ENCODE measurements around the gene ARHGEF19.
"Not testable (repeated sequence)": the region's sequence is repeated elsewhere in the genome, so short reads cannot be mapped to it uniquely, and the experiment has no call there.

ARHGEF19 gene

DNA sequence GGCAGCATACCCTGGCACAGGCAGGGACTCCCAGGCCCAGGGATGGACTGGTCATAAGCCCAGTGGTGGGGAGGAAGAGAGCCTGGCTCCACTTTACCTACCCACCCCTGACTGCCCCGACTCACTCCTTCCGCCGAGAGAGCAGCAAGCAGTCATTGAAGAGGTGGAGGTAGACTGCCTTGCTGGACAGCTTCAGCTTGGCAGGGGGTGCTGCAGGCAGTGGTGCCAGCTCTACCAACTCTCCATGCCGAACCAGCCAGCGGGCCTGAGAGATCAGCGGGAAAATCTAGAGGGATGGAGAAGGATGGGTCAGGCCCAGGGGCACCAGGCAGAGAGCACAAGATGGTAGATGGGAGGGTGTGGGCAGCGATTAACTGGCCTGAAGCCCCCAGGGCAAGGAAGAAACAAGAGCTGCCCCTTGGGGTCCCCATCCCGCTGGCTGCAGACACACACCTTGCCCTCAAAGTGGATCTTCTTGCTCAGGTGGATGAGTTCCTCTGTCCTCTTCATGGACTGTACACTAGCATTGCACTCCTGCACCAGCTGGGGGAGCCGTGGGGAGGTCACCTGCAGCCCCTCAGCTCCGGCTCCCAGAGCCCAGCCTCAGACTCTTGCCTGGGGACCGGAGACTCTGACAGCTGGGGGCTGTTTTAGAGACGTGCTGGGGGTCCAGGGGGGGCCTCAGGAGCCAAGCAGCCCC lies 7.7 kb downstream of the ARHGEF19 start:
- no peak for DNase-seq (ENCODE audit: low read depth)

DNA sequence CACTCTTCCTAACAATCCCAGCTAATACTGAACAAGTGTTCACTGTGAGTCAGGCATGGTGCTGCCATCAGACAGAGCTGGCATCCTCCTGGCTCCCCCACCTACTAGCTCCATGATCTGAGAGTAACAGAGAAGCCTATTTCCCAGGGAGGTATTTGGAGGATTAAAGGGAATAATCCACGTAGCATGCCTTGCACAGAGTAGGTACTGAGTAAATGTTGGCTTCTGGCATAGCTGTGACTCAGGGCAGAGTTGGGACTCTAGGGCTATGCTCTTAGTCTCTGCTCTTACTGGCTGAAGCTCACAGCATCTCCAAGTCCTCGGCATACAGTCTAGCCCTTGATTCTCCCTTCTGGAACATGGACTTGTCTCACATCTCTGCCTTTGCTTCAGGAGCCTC lies 8.2 kb downstream of the ARHGEF19 start:
- DNase-seq (ENCODE audit: low read depth) = no peak

DNA sequence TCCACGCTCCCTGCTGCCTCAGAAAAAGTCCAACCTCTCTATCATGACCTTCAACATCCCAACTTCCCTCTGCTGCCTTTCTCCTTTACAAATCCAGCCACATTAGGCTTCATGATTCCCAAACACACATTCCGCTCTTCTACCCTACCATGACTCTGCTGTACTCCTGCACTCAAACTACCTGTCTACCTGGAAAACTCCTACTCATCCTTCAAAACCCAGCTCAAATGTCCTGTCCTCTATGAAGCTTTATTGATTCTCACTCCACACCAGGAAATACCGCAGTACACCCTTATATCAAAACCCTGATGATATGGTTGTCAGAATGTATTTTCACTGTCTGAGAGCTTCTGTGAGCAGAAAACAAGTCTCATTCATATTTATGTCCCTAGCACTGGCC lies 8.9 kb downstream of the ARHGEF19 start:
- DNase-seq (ENCODE audit: low read depth) = no peak

GRCh38 chr1:16202281-16203210 lies 9.9 kb downstream of the ARHGEF19 start:
- DNase-seq (ENCODE audit: low read depth) = no peak

DNA sequence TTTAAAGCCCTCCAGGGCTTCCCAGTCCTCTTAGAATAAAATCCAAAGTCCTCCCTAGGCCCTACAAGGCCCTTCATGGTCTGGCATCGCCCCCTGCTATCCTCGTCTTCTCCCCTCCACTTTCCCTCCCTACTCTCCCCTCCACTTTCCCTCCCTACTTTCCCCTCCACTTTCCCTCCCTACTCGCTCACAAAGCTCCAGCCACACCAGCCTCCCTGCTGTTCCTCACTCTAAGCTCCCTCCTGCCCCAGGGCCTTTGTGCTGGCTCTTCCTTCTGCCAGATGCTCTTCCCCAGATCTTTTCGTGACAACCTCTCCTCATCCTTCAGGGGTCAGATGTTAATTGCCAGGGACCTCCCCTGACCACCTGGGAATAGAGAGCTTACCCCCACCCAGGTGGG lies 12.8 kb downstream of the ARHGEF19 start:
- no peak for DNase-seq (ENCODE audit: low read depth)

DNA sequence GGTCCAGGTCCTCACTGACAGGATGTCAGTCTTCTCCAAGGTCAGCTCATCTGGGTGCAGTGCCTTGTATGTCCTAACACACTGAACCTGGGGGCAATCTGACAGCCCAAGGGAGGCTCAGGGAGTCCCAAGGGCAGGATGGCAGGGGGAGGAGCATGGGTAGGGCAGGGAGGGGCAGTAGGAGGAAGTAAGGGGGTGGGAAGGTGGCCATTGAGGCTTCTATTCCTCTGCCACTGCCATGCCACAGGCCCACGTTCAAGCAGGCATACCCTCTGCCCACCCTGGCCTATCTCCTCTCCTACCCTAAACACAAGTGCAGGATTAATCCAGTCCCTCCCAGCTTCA lies 13.3 kb downstream of the ARHGEF19 start:
- no peak for DNase-seq (ENCODE audit: low read depth)

GRCh38 chr1:16198444-16199156 lies 13.9 kb downstream of the ARHGEF19 start:
- no peak for DNase-seq (ENCODE audit: low read depth)

DNA sequence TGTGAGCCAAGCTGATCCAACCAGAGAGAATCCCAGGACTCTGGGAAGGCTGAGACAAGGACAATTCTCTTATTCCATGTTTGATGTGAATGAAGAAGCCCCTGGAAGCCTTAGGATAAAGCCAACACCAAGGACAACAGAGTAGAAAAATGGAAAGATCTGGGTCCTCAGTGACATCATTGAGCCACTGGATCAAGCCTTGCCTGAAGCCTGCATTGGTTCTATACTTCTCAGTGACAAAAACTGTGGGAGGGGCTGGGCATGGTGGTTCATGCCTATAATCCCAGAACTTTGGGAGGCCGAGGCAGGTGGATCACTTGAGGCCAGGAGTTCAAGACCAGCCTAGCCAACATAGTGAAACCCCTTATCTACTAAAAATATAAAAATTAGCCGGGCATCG lies 15.6 kb downstream of the ARHGEF19 start:
- DNase-seq (ENCODE audit: low read depth) = no peak

DNA sequence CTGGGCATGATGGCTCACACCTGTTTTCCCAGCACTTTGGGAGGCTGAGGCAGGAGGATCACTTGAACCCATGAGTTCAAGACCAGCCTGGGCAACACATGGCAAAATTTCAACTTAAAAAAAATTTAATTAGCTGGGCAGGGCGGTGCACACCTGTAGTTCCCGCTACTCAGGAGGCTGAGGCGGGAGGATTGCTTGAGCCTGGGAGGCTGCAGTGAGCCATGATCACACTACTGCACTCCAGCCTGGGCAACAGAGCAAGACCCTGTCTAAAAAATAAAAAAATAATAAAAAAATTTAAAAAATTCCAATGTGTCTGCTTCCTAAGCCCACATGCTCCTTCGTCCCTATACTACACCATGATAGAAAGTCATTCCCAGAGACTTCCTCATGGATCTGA lies 16.3 kb downstream of the ARHGEF19 start:
- not testable (repeated sequence) for DNase-seq (ENCODE audit: low read depth)

DNA sequence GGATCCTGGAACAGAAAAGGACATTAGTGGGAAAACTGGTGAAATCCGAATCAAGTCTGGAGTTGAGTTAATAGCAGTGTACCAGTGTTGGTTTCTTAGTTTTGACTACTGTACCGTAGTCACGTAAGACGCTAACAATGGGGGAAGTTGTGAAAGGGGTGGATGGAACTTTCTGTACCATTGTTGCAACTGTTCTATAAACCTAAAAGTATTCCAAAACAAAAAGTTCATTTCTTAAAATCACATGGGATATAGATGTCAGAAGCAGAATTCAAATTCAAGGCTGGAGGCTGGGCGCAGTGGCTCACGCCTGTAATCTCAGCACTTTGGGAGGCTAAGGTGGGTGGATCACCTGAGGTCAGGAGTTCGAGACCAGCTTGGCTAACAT lies 16.9 kb downstream of the ARHGEF19 start:
- no peak for DNase-seq (ENCODE audit: low read depth)

DNA sequence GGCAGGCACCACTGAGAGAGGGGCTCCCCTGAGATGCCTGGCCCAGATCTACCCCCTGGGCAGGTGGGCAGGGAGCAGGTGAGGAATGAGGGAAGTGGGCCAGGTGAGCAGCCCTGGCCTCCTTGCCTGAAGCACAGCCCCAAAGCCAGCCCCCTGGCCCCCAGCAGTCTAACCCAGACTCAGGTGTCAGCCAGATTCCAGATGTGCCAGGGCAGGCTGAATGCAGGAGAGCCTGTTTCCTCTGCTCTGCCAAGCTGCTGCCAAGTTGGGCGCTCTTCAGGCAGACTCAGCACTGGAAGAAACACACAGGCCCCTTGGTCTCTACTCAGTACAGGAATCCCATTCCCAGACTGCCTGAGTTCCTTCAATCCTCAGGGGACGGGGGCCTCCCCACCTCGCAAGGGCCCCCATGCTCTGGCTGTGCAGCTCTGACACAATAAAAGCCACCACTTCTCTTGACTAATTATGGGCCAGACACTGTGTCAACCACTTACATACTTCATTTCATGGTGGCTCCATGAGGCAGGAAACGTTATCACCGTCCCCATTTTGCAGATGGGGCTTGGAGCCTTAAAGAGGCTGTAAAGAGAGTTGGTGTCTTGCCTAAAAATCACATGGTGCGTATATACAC lies 20.4 kb downstream of the ARHGEF19 start:
- no peak for DNase-seq (ENCODE audit: low read depth)

- no peak for DNase-seq (ENCODE audit: low read depth)
These were observed 21.1 kb downstream of the ARHGEF19 start for GRCh38 chr1:16191309-16191708.

DNA sequence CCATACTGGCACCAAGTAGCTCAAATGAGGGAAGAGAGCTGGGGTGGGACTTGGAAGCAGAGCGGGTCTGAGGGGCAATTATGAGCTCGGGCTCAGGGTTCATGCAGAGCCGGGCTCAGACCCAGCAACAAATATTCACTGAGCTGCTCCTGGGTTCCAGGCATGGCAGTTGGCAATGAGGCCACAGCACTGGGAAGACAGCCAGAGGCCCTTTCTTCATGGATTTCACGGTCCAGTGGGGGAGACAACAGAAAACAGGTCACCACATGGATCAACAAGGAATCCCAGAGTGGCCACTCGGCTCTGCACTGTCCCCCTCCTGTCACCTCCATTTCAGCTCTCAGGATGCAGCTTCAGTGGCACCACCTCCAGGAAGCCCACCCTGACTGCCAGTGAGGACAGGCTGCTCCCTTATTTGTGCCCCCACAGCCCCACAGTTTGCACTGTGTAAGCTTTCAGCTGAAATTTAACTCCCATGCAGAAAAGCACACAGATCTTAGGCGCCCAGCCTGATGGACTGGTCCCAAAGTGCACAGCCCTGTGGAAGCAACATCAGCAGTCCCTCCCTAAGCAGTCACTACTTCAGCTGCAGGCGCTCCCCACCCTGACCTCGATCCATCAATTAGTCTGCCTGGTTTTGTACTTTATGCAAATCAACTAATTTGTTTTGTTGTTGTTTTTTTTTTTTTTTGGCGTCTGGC lies 22.4 kb downstream of the ARHGEF19 start:
- no peak for DNase-seq (ENCODE audit: low read depth)

- DNase-seq (ENCODE audit: low read depth) = no peak
These were observed 23.4 kb downstream of the ARHGEF19 start for GRCh38 chr1:16189003-16189402.

- peak; percentile 78 for DNase-seq (ENCODE audit: low read depth)
These were observed 24.6 kb downstream of the ARHGEF19 start for GRCh38 chr1:16187748-16188401.

- DNase-seq (ENCODE audit: low read depth) = no peak
These were observed 25.7 kb downstream of the ARHGEF19 start for GRCh38 chr1:16186655-16187235.

- no peak for DNase-seq (ENCODE audit: low read depth)
These were observed 27.7 kb downstream of the ARHGEF19 start for GRCh38 chr1:16184557-16185303.

- no peak for DNase-seq (ENCODE audit: low read depth)
These were observed 28.5 kb downstream of the ARHGEF19 start for GRCh38 chr1:16183765-16184556.

DNA sequence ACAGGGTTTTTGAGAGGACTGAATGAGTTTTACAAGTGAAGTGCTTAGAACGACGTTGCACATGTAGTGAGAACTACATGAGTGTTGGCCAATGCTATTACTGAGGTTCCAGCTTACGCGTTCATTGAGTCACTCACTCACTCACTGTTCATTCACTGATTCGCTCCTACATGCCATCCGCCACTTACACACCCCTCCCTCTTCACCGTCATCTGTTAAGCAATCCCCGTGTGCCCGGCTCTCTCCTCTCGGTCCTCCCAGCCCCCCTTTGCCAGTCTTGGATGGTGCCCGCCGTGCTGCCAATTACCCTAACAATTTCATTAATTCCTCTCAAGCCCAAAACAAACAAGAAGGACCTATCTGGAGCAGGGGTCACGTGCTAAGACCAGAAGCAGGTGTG lies 29.3 kb downstream of the ARHGEF19 start:
- no peak for DNase-seq (ENCODE audit: low read depth)
